Parathyroid adenoma (tissue), 2 donors: ENCODE results near the gene VLDLR.

ENCODE experiments used
- H2AFZ ChIP-seq: fragments of 300-600 bp; sonication (generic); one replicate; pipeline ENCODE4 v1.7.0; 2017; ENCODE audit warnings: antibody characterized with exemption, mild to moderate bottlenecking
- H3K27ac ChIP-seq: fragments of 300-600 bp; sonication (generic); one replicate; pipeline ENCODE4 v1.7.0; 2017
- H3K27me3 ChIP-seq: fragments of 300-600 bp; sonication (generic); one replicate; pipeline ENCODE4 v1.7.0; 2017; ENCODE audit warnings: low read length; ENCODE audit not compliant: control insufficient read depth, insufficient read depth
- H3K36me3 ChIP-seq: fragments of 300-600 bp; sonication (generic); one replicate; pipeline ENCODE4 v1.7.0; 2017; ENCODE audit warnings: low read length; ENCODE audit not compliant: control insufficient read depth, insufficient read depth
- H3K4me1 ChIP-seq: fragments of 300-600 bp; sonication (generic); one replicate; pipeline ENCODE4 v1.7.0; 2017; ENCODE audit warnings: control low read depth
- H3K4me2 ChIP-seq: fragments of 300-600 bp; sonication (generic); one replicate; pipeline ENCODE4 v1.7.0; 2017; ENCODE audit warnings: low read length
- H3K4me3 ChIP-seq: fragments of 300-600 bp; sonication (generic); one replicate; pipeline ENCODE4 v1.7.0; 2017; ENCODE audit warnings: low read depth, low read length
- H3K79me2 ChIP-seq: fragments of 300-600 bp; sonication (generic); one replicate; pipeline ENCODE4 v1.7.0; 2017; ENCODE audit warnings: control low read depth
- H3K9ac ChIP-seq: fragments of 300-600 bp; sonication (generic); one replicate; pipeline ENCODE4 v1.7.0; 2017; ENCODE audit warnings: mild to moderate bottlenecking
- H3K9me3 ChIP-seq: fragments of 300-600 bp; sonication (generic); one replicate; pipeline ENCODE4 v1.7.0; 2017; ENCODE audit warnings: low read length; ENCODE audit not compliant: control insufficient read depth
- CTCF ChIP-seq: fragments of 300-600 bp; sonication (generic); IDR thresholded peaks from one replicate; pipeline ENCODE4 v1.7.0; 2017; ENCODE audit warnings: antibody characterized with exemption, mild to moderate bottlenecking
- donor health status: primary hyperparathyroidism.

The VLDLR gene

GRCh38 chr9:2630158-2630557 lies 8.6 kb downstream of the VLDLR start:
- H3K27me3 ChIP-seq: no peaks in the 10 kb centered on the region
- H3K27ac ChIP-seq: no peak overlapping the region
- TF ChIP-seq CTCF: no peak
- H3K9ac ChIP-seq: no peak overlapping the region
- H3K4me1 ChIP-seq: no peaks in the 10 kb centered on the region
- no peaks in the 10 kb centered on the region for H3K36me3 ChIP-seq
- peak overlapping the region; percentile 6 for H3K4me2 ChIP-seq
- H3K79me2 ChIP-seq: no peaks in the 10 kb centered on the region
- no peak overlapping the region for H2AFZ ChIP-seq
- H3K9me3 ChIP-seq: no peaks in the 10 kb centered on the region
- H3K4me3 ChIP-seq: no peak overlapping the region

GRCh38 chr9:2631263-2631662 lies 9.7 kb downstream of the VLDLR start:
- Histone ChIP-seq H2AFZ (no peak overlapping the region), H3K4me3 (no peak overlapping the region), H3K27ac (no peak overlapping the region), H3K27me3 (no peaks in the 10 kb centered on the region), H3K36me3 (no peaks in the 10 kb centered on the region), H3K9ac (no peak overlapping the region), H3K79me2 (no peaks in the 10 kb centered on the region), H3K4me2 (no peak overlapping the region), H3K4me1 (peaks cover 2% of the 10 kb centered on the region), H3K9me3 (no peaks in the 10 kb centered on the region)
- no peak for TF ChIP-seq CTCF

GRCh38 chr9:2634153-2634552 lies 12.6 kb downstream of the VLDLR start:
- Histone ChIP-seq H3K36me3 (no peaks in the 10 kb centered on the region), H3K4me2 (no peak overlapping the region), H3K27me3 (no peaks in the 10 kb centered on the region), H3K9me3 (no peaks in the 10 kb centered on the region), H3K4me1 (peaks cover 5% of the 10 kb centered on the region), H3K27ac (no peak overlapping the region), H2AFZ (no peak overlapping the region), H3K79me2 (no peaks in the 10 kb centered on the region), H3K9ac (no peak overlapping the region), H3K4me3 (no peak overlapping the region)
- no peak for TF ChIP-seq CTCF

- TF ChIP-seq CTCF: no peak
- Histone ChIP-seq H2AFZ (no peak overlapping the region), H3K27me3 (no peaks in the 10 kb centered on the region), H3K4me2 (no peak overlapping the region), H3K4me1 (peaks cover 5% of the 10 kb centered on the region), H3K79me2 (no peaks in the 10 kb centered on the region), H3K9me3 (no peaks in the 10 kb centered on the region), H3K9ac (no peak overlapping the region), H3K27ac (no peak overlapping the region), H3K4me3 (no peak overlapping the region), H3K36me3 (no peaks in the 10 kb centered on the region)
These were observed 13.2 kb downstream of the VLDLR start for GRCh38 chr9:2634818-2635217.

GRCh38 chr9:2635922-2636321 lies 14.3 kb downstream of the VLDLR start:
- Histone ChIP-seq H3K9me3 (no peaks in the 10 kb centered on the region), H3K27ac (no peak overlapping the region), H3K36me3 (no peaks in the 10 kb centered on the region), H3K9ac (no peak overlapping the region), H3K4me1 (peaks cover 5% of the 10 kb centered on the region), H3K4me3 (no peak overlapping the region), H3K4me2 (no peak overlapping the region), H3K79me2 (no peaks in the 10 kb centered on the region), H3K27me3 (no peaks in the 10 kb centered on the region), H2AFZ (no peak overlapping the region)
- no peak for TF ChIP-seq CTCF
